GM23338 (cell line): ENCODE results near the gene GIPC1. TPM values are rescaled to one million over a fixed set of nuclear protein-coding genes. Genes with fewer than 3 reads are reported as not detected.

ENCODE experiments used
- ATAC-seq: fragments of 200-7000 bp; cut with Tn5 transposase; 3 replicates; pipeline ENCODE4 v1.9.1; 2020
- DNase-seq: peaks from one replicate; pipeline ENCODE4 v3.0.0-alpha.2; 2015; ENCODE audit warnings: low spot score
- H2AFZ ChIP-seq: fragments of 200-600 bp; sonication (generic); 2 replicates; pipeline ENCODE4 v1.8.0; 2016; ENCODE audit warnings: antibody characterized with exemption, mild to moderate bottlenecking, moderate library complexity
- H3F3A ChIP-seq: fragments of 200-600 bp; sonication (generic); replicated peaks from 2 replicates; pipeline ENCODE4 v1.8.0; 2017; ENCODE audit warnings: antibody characterized with exemption, mixed run types, low read depth
- H3K27ac ChIP-seq: fragments of 200-600 bp; sonication (generic); 2 replicates; pipeline ENCODE4 v1.6.1; 2016; ENCODE audit warnings: low read depth
- H3K27me3 ChIP-seq: fragments of 200-600 bp; sonication (generic); 2 replicates; pipeline ENCODE4 v1.8.0; 2016; ENCODE audit warnings: mild to moderate bottlenecking, mixed run types, moderate library complexity; ENCODE audit not compliant: insufficient read depth
- H3K36me3 ChIP-seq: fragments of 200-600 bp; sonication (generic); 2 replicates; pipeline ENCODE4 v1.8.0; 2016; ENCODE audit warnings: mild to moderate bottlenecking; ENCODE audit not compliant: insufficient read depth
- H3K4me1 ChIP-seq: fragments of 200-600 bp; sonication (generic); 2 replicates; pipeline ENCODE4 v1.8.0; 2016; ENCODE audit warnings: mild to moderate bottlenecking, moderate library complexity; ENCODE audit not compliant: insufficient read depth
- H3K4me2 ChIP-seq: fragments of 200-600 bp; sonication (generic); 2 replicates; pipeline ENCODE4 v1.7.1; 2017; ENCODE audit warnings: mixed run types
- H3K4me3 ChIP-seq: fragments of 200-600 bp; sonication (generic); 2 replicates; pipeline ENCODE4 v1.6.1; 2016; ENCODE audit warnings: mixed run types
- H3K79me2 ChIP-seq: fragments of 200-600 bp; sonication (generic); replicated peaks from 2 replicates; pipeline ENCODE4 v1.8.0; 2017; ENCODE audit warnings: mild to moderate bottlenecking; ENCODE audit not compliant: insufficient read depth
- H3K9me2 ChIP-seq: fragments of 200-600 bp; sonication (generic); 2 replicates; pipeline ENCODE4 v1.8.0; 2017; ENCODE audit not compliant: insufficient read depth
- H4K20me1 ChIP-seq: fragments of 200-600 bp; sonication (generic); replicated peaks from 2 replicates; pipeline ENCODE4 v1.8.0; 2017; ENCODE audit warnings: mild to moderate bottlenecking; ENCODE audit not compliant: insufficient read depth
- H3K27ac Mint-ChIP-seq: 2 replicates; pipeline ENCODE4 v1.8.0; 2020; ENCODE audit warnings: inconsistent platforms, mild to moderate bottlenecking, moderate library complexity, mixed read lengths
- H3K27me3 Mint-ChIP-seq: 3 replicates; pipeline ENCODE4 v1.8.0; 2022; ENCODE audit warnings: low read depth, mild to moderate bottlenecking, moderate library complexity, mixed read lengths, inconsistent platforms; ENCODE audit not compliant: insufficient read depth, poor library complexity
- H3K36me3 Mint-ChIP-seq: 3 replicates; pipeline ENCODE4 v1.8.0; 2021; ENCODE audit warnings: low read depth, mild to moderate bottlenecking, inconsistent platforms, moderate library complexity, mixed read lengths
- H3K4me1 Mint-ChIP-seq: 3 replicates; pipeline ENCODE4 v1.8.0; 2020; ENCODE audit warnings: mild to moderate bottlenecking, inconsistent platforms, mixed read lengths
- H3K4me3 Mint-ChIP-seq: 3 replicates; pipeline ENCODE4 v1.8.0; 2021; ENCODE audit warnings: moderate library complexity, mild to moderate bottlenecking, inconsistent platforms, mixed read lengths
- H3K9me3 Mint-ChIP-seq: 3 replicates; pipeline ENCODE4 v1.8.0; 2020; ENCODE audit warnings: moderate library complexity, mild to moderate bottlenecking, inconsistent platforms, mixed read lengths
- CTCF ChIP-seq, 2 experiments: fragments of 200-600 bp in 1 of 2; sonication (generic) in 1 of 2; conservative IDR thresholded peaks; 2 replicates each; pipeline versions ENCODE4 v1.5.1 to v1.6.1; 2016 to 2017; ENCODE audit warnings: antibody characterized with exemption in 2 of 2, low read depth in 2 of 2, mild to moderate bottlenecking in 2 of 2, moderate library complexity in 1 of 2
- EZH2 ChIP-seq: fragments of 200-600 bp; sonication (generic); IDR thresholded peaks from one replicate; pipeline ENCODE4 v1.8.0; 2017; ENCODE audit warnings: antibody characterized with exemption, mild to moderate bottlenecking, low read depth; ENCODE audit not compliant: unreplicated experiment
- JUNB ChIP-seq: IDR thresholded peaks from one replicate; pipeline ENCODE4 v1.6.1; 2016; ENCODE audit warnings: antibody characterized with exemption; ENCODE audit not compliant: unreplicated experiment
- POLR2AphosphoS5 ChIP-seq: IDR thresholded peaks from 2 replicates; pipeline ENCODE4 v1.6.1; 2016; ENCODE audit warnings: antibody characterized with exemption, low read depth
- REST ChIP-seq: IDR thresholded peaks from one replicate; pipeline ENCODE4 v1.6.1; 2018; ENCODE audit warnings: antibody characterized with exemption; ENCODE audit not compliant: unreplicated experiment
- ZNF462 ChIP-seq: fragments of 250-450 bp; sonication (Bioruptor Pico); IDR thresholded peaks from 2 replicates; pipeline ENCODE4 v1.5.0; 2020; ENCODE audit warnings: mild to moderate bottlenecking, moderate library complexity
- polyA plus RNA-seq: library from polyadenylated mRNA; unstranded; fragments of >200 nt; fragmentation: Nextera tagmentation; extraction: Ambion mirVana; gene quantifications from 2 replicates; pipeline ENCODE4 v1.2.1, GENCODE V29; 2016
- total RNA-seq: library from RNA; depleted of rRNA; stranded (reverse); fragments of >200 nt; shearing (Covaris generic); gene quantifications from 2 replicates; pipeline ENCODE4 v1.2.3, GENCODE V29; 2014

Gene GIPC1
- total and polyA plus RNA-seq, 2 experiments from 2014 or later: 51.6 to 106 TPM

GRCh38 chr19:14503285-14503684, 7.4 kb upstream of the GIPC1 start (continued):
- TF ChIP-seq ZNF462 (CRISPR knock-in tag) (no peak), JUNB (no peak)

GRCh38 chr19:14502334-14503092, 6.6 kb upstream of the GIPC1 start:
- Histone ChIP-seq H2AFZ (no peak overlapping the region), H3K27me3 (no peaks in the 10 kb centered on the region), H3K79me2 (no peaks in the 10 kb centered on the region), H3K4me1 (peaks cover 7% of the 10 kb centered on the region; the same call in 1 of the 2 replicates), H3K36me3 (no peaks in the 10 kb centered on the region), H3K27ac (no peak overlapping the region), H3K4me3 (no peak overlapping the region), H3F3A (0 out of 2 replicates have a peak, but pooled peaks cover 3% of the 10 kb centered on the region), H3K4me2 (no peak overlapping the region), H3K9me2 (no peaks in the 10 kb centered on the region), H4K20me1 (no peaks in the 10 kb centered on the region)
- H3K27me3 Mint-ChIP-seq: peaks cover 10% of the 10 kb centered on the region
- H3K36me3 Mint-ChIP-seq: no peaks in the 10 kb centered on the region
- no peak overlapping the region for H3K4me3 Mint-ChIP-seq
- H3K4me1 Mint-ChIP-seq: peaks cover 11% of the 10 kb centered on the region
- no peaks in the 10 kb centered on the region for H3K9me3 Mint-ChIP-seq
- DNase-seq: no peak
- no peak overlapping the region for H3K27ac Mint-ChIP-seq
- ATAC-seq: no peak
- no peak for TF ChIP-seq POLR2AphosphoS5
- no peak for TF ChIP-seq REST
- no peak for TF ChIP-seq EZH2
- TF ChIP-seq CTCF (conservative IDR thresholded peaks at IDR 0.05; ENCODE audit: low read depth in 2 of 2): no peak
